ENCODE data around the gene PCOLCE2.

DNA sequence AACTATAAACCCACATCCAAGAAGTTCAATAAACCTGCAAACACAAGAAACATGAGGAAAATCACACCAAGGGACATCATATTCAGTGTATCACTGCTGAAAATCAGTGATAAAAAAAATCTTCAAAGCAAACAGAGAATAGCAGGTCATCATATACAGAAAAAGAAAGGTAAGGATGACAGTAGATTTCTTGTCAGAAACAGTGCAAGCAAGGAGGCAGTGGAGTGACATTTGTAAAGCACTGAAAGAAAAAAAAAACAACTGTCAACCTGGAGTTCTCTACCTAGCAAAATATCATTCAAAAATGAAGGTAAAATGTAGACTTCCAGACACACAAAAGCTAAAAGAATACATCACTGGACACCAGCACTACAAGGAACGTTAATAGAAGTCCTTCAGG, 93.6 kb downstream of the PCOLCE2 start:
- TF ChIP-seq, protein P1, sequence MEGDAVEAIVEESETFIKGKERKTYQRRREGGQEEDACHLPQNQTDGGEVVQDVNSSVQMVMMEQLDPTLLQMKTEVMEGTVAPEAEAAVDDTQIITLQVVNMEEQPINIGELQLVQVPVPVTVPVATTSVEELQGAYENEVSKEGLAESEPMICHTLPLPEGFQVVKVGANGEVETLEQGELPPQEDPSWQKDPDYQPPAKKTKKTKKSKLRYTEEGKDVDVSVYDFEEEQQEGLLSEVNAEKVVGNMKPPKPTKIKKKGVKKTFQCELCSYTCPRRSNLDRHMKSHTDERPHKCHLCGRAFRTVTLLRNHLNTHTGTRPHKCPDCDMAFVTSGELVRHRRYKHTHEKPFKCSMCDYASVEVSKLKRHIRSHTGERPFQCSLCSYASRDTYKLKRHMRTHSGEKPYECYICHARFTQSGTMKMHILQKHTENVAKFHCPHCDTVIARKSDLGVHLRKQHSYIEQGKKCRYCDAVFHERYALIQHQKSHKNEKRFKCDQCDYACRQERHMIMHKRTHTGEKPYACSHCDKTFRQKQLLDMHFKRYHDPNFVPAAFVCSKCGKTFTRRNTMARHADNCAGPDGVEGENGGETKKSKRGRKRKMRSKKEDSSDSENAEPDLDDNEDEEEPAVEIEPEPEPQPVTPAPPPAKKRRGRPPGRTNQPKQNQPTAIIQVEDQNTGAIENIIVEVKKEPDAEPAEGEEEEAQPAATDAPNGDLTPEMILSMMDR (IDR thresholded peaks at IDR 0.05; ENCODE audit: low read depth, low read length, poor library complexity, severe bottlenecking) = no peak
- no peak for TF ChIP-seq EZH2phosphoT487 (IDR thresholded peaks at IDR 0.05; ENCODE audit: borderline replicate concordance, low read length)
